CD4-positive, alpha-beta T cell treated with Interferon gamma for 1 hour (primary cell): ENCODE results near the gene PRAMEF20.

ENCODE experiments used
- DNase-seq: peaks from one replicate; pipeline ENCODE4 v3.0.0-alpha.2; 2020

The PRAMEF20 gene

GRCh38 chr1:13465515-13465914, 55.3 kb downstream of the PRAMEF20 start:
- no peak for DNase-seq

GRCh38 chr1:13469343-13469742, 59.1 kb downstream of the PRAMEF20 start:
- DNase-seq = no peak
